ENCODE results near the gene FYB2. TPM values are rescaled to one million over a fixed set of nuclear protein-coding genes. Genes with fewer than 3 reads are reported as not detected.

Gene FYB2
- total RNA-seq, 1 experiment from 2014 or later: not detected

- CTCF ChIA-PET: no interaction called here
- intact Hi-C loops (cut with micrococcal nuclease; ENCODE audit: unreplicated experiment): no loop called here
- TF ChIP-seq CTCF (conservative IDR thresholded peaks at IDR 0.05) (no peak), EZH2 (IDR thresholded peaks at IDR 0.05; ENCODE audit: low read depth) (no peak)
Measured at GRCh38 chr1:56754708-56755479, 64.3 kb downstream of the FYB2 start.

GRCh38 chr1:56745231-56745630 lies 74.0 kb downstream of the FYB2 start:
- ChIA-PET CTCF (no interaction called here), POLR2A (ENCODE audit: unreplicated experiment) (interaction anchor here (0.6 kb wide), 1 partner anchor 830 kb away, joined by 6 read pairs; no protein-coding TSS in a partner anchor)
- TF ChIP-seq EZH2 (IDR thresholded peaks at IDR 0.05; ENCODE audit: low read depth) (no peak), CTCF (conservative IDR thresholded peaks at IDR 0.05) (no peak)
- no peaks in the 10 kb centered on the region for H3K9me2 ChIP-seq (ENCODE audit: insufficient read depth)
- no TSS peak for BruUV-seq (replicated peaks)
- H4K20me1 ChIP-seq (ENCODE audit: insufficient read depth): no peaks in the 10 kb centered on the region
- H3F3A ChIP-seq (ENCODE audit: insufficient read depth, low read depth): no peaks in the 10 kb centered on the region
- intact Hi-C loops (cut with micrococcal nuclease; ENCODE audit: unreplicated experiment): no loop called here
- no peaks in the 10 kb centered on the region for H3K79me2 ChIP-seq (ENCODE audit: low read depth)
- H2AFZ ChIP-seq: no peak overlapping the region
- H3K4me3 ChIP-seq: no peak overlapping the region
- no peaks in the 10 kb centered on the region for H3K36me3 ChIP-seq (ENCODE audit: low read depth)
- no peak for DNase-seq
- no peaks in the 10 kb centered on the region for H3K4me1 ChIP-seq (replicated peaks; ENCODE audit: insufficient read depth)
- no peaks in the 10 kb centered on the region for H3K27me3 ChIP-seq (ENCODE audit: insufficient read depth, low read depth)
- H3K9me3 ChIP-seq (ENCODE audit: insufficient read depth, low read depth): no peaks in the 10 kb centered on the region
- no peak overlapping the region for H3K4me2 ChIP-seq
- no peak overlapping the region for H3K27ac ChIP-seq

More at GRCh38 chr1:56754708-56755479, 64.3 kb downstream of the FYB2 start:
- Histone ChIP-seq H3K36me3 (ENCODE audit: low read depth) (no peaks in the 10 kb centered on the region), H3K79me2 (ENCODE audit: low read depth) (no peaks in the 10 kb centered on the region), H2AFZ (no peak overlapping the region), H3K27ac (no peak overlapping the region), H3K9me2 (ENCODE audit: insufficient read depth) (no peaks in the 10 kb centered on the region), H3K27me3 (ENCODE audit: insufficient read depth, low read depth) (no peaks in the 10 kb centered on the region), H3K4me2 (no peak overlapping the region), H3K9me3 (ENCODE audit: insufficient read depth, low read depth) (no peaks in the 10 kb centered on the region), H3K4me1 (replicated peaks; ENCODE audit: insufficient read depth) (peaks cover 8% of the 10 kb centered on the region; the same call in 1 of the 2 replicates), H4K20me1 (ENCODE audit: insufficient read depth) (no peaks in the 10 kb centered on the region), H3K4me3 (no peak overlapping the region), H3F3A (ENCODE audit: insufficient read depth, low read depth) (no peaks in the 10 kb centered on the region)
- POLR2A ChIA-PET (ENCODE audit: unreplicated experiment): no interaction called here
- DNase-seq: no peak
- BruUV-seq (replicated peaks): no TSS peak

GRCh38 chr1:56728964-56729363 lies 90.2 kb downstream of the FYB2 start:
- Histone ChIP-seq H3K36me3 (ENCODE audit: low read depth) (no peaks in the 10 kb centered on the region), H3K27ac (no peak overlapping the region), H3F3A (ENCODE audit: insufficient read depth, low read depth) (no peaks in the 10 kb centered on the region), H3K4me3 (no peak overlapping the region), H3K4me1 (replicated peaks; ENCODE audit: insufficient read depth) (no peaks in the 10 kb centered on the region), H3K4me2 (no peak overlapping the region), H4K20me1 (ENCODE audit: insufficient read depth) (no peaks in the 10 kb centered on the region), H2AFZ (no peak overlapping the region), H3K9me2 (ENCODE audit: insufficient read depth) (no peaks in the 10 kb centered on the region), H3K9me3 (ENCODE audit: insufficient read depth, low read depth) (no peaks in the 10 kb centered on the region), H3K27me3 (ENCODE audit: insufficient read depth, low read depth) (no peaks in the 10 kb centered on the region), H3K79me2 (ENCODE audit: low read depth) (no peaks in the 10 kb centered on the region)
- no TSS peak for BruUV-seq (replicated peaks)
- DNase-seq: no peak
- intact Hi-C loops (cut with micrococcal nuclease; ENCODE audit: unreplicated experiment): no loop called here
- CTCF ChIA-PET: no interaction called here
- POLR2A ChIA-PET (ENCODE audit: unreplicated experiment): no interaction called here
- TF ChIP-seq CTCF (conservative IDR thresholded peaks at IDR 0.05) (no peak), EZH2 (IDR thresholded peaks at IDR 0.05; ENCODE audit: low read depth) (no peak)
